ENCODE results near the gene ACSL5. TPM values are rescaled to one million over a fixed set of nuclear protein-coding genes. Genes with fewer than 3 reads are reported as not detected.

Gene ACSL5, protein sequence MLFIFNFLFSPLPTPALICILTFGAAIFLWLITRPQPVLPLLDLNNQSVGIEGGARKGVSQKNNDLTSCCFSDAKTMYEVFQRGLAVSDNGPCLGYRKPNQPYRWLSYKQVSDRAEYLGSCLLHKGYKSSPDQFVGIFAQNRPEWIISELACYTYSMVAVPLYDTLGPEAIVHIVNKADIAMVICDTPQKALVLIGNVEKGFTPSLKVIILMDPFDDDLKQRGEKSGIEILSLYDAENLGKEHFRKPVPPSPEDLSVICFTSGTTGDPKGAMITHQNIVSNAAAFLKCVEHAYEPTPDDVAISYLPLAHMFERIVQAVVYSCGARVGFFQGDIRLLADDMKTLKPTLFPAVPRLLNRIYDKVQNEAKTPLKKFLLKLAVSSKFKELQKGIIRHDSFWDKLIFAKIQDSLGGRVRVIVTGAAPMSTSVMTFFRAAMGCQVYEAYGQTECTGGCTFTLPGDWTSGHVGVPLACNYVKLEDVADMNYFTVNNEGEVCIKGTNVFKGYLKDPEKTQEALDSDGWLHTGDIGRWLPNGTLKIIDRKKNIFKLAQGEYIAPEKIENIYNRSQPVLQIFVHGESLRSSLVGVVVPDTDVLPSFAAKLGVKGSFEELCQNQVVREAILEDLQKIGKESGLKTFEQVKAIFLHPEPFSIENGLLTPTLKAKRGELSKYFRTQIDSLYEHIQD
- polyA plus RNA-seq (ENCODE audit: insufficient read depth in 1 of 5, insufficient read length in 5 of 5, low replicate concordance in 1 of 5) = 10 to 100 TPM; 13.1 to 14.6 (median 13.9) TPM
- long read RNA-seq, donor 1, partial matches to known transcripts = 0 of 2 reads
- long read RNA-seq, donor 1, other reads (novel, unspliced or antisense) = 0 of 2 reads
- long read RNA-seq, donor 2, partial matches to known transcripts = 0 of 1 reads
- long read RNA-seq, donor 2, other reads (novel, unspliced or antisense) = 0 of 1 reads
- long read RNA-seq, donor 3, partial matches to known transcripts = 9 of 10 reads
- long read RNA-seq, donor 3, other reads (novel, unspliced or antisense) = 0 of 10 reads
- long read RNA-seq, donor 4, partial matches to known transcripts = 0 of 1 reads
- long read RNA-seq, donor 4, other reads (novel, unspliced or antisense) = 0 of 1 reads
- long read RNA-seq, donor 5, partial matches to known transcripts = 0 of 1 reads
- long read RNA-seq, donor 5, other reads (novel, unspliced or antisense) = 0 of 1 reads
- long read RNA-seq, donor 6, partial matches to known transcripts = 0 of 3 reads
- long read RNA-seq, donor 6, other reads (novel, unspliced or antisense) = 0 of 3 reads
- long read RNA-seq, donor 7, partial matches to known transcripts = 32 of 53 reads
- long read RNA-seq, donor 7, other reads (novel, unspliced or antisense) = 17 of 53 reads
- long read RNA-seq, donor 8, partial matches to known transcripts = 0 of 1 reads
- long read RNA-seq, donor 8, other reads (novel, unspliced or antisense) = 0 of 1 reads

DNA sequence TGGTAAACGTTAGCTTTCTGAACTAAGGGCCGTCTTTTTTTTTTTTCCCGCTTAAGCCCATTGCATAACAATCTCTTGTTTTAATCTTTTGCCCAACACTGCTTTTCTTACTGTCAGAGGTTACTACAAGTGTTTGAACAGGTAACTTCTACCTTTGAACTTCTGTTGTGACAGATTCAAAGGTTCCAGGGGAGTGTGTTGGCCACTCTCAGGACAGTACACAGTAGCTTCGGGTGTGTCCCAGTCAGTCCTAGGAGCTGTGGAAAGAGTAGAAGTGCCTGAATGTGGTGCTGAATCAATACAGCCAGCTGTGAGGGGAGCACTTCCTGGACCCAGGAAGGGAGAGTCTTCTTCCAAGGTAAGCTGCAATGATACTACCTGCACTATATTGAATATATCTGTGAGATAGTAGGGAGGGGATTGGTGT, at the start of gene ACSL5:
TSS of gene ACSL5 (plus strand) at position 205 of the 427 bp plus-strand sequence. CDS start 20,831 bp downstream, outside the sequence.
- no peak for DNase-seq

- no peak for DNase-seq
Observed at GRCh38 chr10:112327678-112328077, 46.2 kb upstream of the ACSL5 start.

DNA sequence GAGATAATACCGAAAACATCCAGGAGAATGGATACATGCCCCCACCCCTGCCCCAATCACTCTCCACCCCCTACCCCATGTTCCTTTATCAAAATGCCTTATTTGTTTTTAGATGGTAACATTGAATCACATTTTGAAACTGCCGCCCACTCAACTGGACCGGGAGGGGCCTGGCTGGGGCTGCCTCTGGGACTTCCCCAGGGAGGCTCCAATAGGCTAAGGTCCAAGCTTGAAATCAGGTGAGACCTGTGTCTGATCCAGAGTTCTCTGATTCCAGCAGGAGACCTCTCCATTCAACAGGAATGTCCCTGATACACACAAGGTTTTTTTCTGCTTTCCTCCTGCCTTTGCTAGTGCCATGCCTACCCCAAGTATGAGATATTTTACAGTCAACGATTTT, 43.8 kb upstream of the ACSL5 start:
- no peak for DNase-seq

DNA sequence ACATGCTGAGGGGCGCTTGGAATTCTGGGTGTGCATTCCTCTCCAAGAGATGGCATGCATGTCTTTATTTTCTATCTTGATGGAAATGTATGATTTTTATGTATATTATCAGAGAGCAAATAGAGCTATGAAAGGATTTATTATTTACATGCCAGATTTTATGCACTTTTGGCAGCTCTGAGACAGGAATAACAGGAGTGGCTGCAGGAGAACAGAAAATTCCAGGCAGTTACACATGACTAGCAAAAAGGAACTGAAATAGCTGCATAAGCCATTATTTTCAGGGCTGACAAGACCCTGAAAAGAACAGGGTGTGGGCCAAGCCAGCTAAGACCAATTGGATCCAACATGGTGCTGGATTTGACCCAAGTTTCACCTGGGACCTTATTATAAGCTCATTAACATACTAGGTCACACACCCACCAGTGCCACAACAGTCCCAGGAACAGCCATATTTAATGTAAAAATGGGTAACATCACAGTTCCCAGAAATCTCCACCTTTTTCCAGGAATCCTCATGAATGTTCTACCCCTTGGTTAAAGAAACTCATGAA, 43.2 kb upstream of the ACSL5 start:
- DNase-seq = no peak

GRCh38 chr10:112332022-112332421, 41.9 kb upstream of the ACSL5 start:
- DNase-seq = no peak

DNA sequence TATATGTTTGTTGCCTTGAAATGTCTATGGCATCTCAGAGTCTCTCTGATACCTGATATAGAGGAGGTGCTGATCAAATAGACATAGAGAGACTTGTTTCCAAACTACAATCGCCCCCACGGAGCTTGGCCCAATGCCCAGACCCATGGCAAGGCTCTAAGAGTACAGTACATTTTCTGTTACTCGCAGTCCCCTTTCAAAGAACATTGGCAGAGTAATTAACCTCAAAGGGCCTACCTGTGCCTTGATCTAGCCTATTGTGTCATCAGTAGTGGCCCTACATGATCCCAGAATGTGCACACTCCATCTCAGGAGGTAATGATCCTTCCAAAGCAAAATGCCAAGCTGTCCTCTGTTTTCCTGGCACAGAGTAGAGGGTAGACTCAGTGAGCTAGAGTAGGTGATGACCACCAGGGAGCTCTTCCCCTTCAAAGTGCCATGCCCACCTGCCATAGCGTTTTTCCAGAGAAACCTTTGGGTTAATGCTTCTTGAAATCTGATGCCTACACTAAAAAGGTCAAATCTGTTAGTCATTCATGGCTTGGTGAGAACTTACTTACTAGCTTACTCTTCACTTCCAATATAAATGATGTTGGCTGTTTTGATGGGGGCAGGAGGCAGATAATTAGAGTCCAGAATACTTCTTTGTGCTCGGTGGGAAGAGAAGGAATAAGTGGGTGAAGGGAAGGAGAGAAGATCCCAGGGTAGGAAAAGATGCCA, 41.2 kb upstream of the ACSL5 start:
- DNase-seq = no peak

- DNase-seq = no peak
Observed at GRCh38 chr10:112333452-112333851, 40.5 kb upstream of the ACSL5 start.

- DNase-seq = no peak
Observed at GRCh38 chr10:112335111-112335867, 38.6 kb upstream of the ACSL5 start.

- DNase-seq = no peak
Observed at GRCh38 chr10:112335868-112336265, 38.0 kb upstream of the ACSL5 start.

DNA sequence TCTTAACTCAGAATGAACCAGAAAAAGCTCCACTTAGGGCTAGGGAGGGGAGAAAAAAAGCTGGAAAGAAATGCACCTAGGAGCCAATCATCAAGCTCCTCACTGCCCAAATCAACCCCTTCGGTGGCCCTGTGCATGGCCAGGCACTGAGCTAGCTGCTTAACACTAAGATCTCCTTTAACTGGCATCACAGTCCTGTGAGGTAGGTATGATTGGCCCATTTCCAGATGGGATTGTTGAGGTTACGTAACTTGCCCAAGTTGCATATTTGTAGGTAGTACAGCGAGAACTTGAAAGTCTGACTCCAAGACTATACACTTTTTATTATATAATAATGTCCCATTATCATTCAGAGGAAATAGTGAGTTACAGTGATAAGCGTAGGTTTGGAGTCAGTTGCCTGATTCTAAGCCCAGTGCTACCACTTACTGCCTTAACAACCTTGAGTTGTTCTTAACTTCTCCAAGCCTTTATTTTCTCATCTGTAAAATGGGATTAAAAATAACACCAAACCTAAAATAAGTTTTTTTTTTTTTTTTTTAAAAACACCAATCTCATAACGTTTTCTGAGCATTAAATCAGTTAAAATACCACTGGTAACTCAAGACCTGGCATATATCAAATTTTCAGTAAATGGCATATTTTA, 37.2 kb upstream of the ACSL5 start:
- DNase-seq = no peak

GRCh38 chr10:112338957-112339356, 35.0 kb upstream of the ACSL5 start:
- DNase-seq = no peak

DNA sequence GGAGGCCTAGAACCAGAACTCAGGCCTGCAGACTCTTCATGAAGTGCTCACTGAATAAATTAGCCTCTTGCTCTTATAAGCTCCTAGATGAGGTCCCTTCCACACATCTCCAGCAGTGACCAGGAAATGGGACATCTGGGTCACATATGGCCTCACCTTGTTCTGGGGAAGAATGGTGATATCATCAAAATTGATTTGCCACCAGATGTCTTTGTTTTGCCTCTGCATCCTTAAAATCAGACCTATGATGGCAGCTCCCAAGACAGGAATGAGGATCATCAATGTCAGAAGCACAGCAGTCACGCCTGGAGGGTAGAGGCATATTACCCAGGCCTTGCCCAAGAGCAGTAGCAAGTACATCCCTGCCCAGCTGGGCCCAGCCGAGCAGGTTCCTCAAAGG, 33.3 kb upstream of the ACSL5 start:
- no peak for DNase-seq

DNA sequence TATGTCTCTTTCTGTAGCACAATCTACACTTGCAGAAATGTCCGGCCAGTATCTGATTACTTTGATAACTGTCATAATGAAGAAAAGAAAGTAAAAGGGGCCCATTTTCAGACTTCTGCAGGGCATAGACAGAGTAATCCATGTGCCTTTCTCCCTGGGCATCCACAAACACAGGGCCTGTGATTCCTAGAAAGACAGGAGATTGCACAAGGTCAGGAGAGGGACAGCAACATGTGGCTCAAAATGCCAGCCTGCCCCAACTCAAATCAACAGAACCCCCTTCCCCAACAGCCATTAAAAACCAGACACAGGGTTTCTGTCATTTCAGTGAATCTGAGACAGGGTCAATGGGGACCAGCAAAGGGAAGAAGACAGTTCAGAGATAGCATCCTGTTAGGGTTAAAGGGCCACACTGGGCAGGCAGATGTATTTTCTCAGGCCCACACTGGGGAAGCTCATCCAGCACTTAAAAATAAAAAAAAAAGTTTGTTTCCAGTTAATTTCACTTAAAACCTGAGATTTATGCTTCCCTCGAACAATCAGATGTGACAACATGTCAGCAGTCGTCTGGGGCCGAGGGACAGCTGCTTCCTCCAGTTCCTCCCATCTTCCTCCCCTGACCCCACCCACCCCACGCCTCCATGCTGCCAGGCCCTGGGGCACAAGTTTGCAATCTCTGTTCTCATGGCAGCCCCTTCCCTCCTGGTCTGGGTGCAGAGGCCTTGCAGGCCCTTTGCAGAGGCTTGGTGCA, 30.7 kb upstream of the ACSL5 start:
- DNase-seq = no peak

DNA sequence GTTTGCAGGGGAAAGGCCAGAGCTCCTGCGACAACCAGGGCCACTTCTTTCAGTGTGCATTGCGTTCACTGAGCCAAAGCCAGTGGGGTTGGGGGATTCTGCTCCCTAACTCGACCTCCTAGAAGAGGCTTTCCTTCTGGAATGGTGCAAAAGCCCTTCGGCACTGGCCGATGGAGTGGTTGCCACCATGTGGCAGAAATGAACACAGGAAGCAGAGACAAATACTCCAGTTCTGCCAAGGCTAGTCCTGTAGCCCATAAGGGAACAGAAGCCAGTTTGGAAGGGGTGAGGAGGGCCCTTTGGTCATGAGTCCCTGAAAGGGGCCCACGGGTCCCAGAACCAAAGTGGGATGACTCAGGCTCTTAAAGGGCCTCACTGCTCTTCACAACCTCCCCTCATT, 29.7 kb upstream of the ACSL5 start:
- no peak for DNase-seq

DNA sequence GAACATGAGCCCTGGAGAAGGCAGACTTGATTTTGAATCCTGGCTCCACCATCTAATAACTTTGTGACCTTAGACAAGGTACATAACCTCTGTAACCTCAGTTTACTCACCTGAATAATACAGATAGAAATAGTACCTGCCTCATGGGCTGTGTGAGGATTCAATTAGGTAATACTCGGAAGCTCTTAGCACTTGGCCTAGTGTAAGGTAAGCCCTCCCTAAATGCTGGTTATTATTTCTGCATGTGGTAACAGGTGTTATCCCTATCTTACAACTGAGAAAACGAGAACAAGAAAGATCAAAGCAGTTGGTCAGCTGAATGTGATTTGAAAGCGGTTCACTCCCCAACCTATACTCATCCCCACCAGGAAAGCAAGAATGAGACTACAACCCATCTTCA, 28.7 kb upstream of the ACSL5 start:
- no peak for DNase-seq

DNA sequence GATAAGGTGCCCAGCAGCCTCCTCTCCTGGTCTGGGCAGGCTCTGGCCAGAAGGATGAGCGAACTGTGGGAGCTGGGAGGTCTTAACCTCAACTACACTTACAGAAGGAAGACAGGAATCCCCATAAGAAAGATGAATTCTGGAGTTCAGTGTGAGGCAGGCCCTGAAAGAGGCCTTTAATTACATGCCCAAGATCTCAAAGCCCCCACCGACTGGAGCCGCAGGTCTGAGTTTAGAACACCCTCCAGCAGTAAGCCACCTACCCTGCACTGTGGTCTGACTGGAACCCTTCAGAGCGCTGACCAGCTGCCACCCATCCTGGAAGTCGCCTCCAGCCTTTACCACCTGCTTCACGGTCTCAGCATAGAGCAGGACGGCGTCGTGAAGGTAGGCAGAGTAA, 28.2 kb upstream of the ACSL5 start:
- no peak for DNase-seq

DNA sequence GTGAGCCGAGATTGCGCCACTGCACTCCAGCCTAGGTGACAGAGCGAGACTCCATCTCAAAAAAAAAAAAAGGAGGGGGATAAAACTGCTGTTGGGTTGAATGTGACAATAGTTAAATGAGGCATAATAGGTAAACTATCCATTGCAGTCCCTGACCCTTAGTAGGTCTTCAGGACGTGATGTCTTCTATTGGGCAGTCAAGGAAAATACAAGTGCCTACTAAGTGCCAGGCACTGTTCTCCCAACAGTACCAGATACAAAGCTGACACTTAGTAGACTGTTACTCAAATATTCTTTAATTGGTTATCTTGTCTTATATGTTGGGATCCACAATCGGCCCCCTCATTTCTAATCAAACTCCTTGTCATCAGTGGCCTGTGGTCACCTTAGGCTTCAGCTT, 27.1 kb upstream of the ACSL5 start:
- no peak for DNase-seq
